GM18508 (cell line): Measurements from ENCODE around the gene MRPS23.

Source experiments
- ATAC-seq: cut with Tn5 transposase; IDR thresholded peaks from one replicate; pipeline ENCODE4 v1.9.1; 2021; ENCODE audit warnings: moderate number of reproducible peaks; ENCODE audit not compliant: insufficient read depth, unreplicated experiment

MRPS23 gene

GRCh38 chr17:57810721-57811637 is 38.9 kb downstream of the MRPS23 start:
- ATAC-seq = no peak

- no peak for ATAC-seq
Measured at GRCh38 chr17:57809879-57810278, 40.0 kb downstream of the MRPS23 start.

- no peak for ATAC-seq
Measured at GRCh38 chr17:57808882-57809281, 41.0 kb downstream of the MRPS23 start.

GRCh38 chr17:57806167-57806830 is 43.5 kb downstream of the MRPS23 start:
- no peak for ATAC-seq

- no peak for ATAC-seq
Measured at GRCh38 chr17:57803021-57803420, 46.8 kb downstream of the MRPS23 start.

- no peak for ATAC-seq
Measured at GRCh38 chr17:57801044-57801711, 48.7 kb downstream of the MRPS23 start.

- no peak for ATAC-seq
Measured at GRCh38 chr17:57794841-57795240, 55.0 kb downstream of the MRPS23 start.

- ATAC-seq = no peak
Measured at GRCh38 chr17:57788725-57789124, 61.1 kb downstream of the MRPS23 start.

GRCh38 chr17:57785022-57785421 is 64.8 kb downstream of the MRPS23 start:
- ATAC-seq = no peak
